HepG2 (cell line): ENCODE measurements around the gene HEXIM1. TPM values are rescaled to one million over a fixed set of nuclear protein-coding genes. Genes with fewer than 3 reads are reported as not detected.
A peak's percentile ranks its signal among the peaks of the same experiment; 100 is the strongest.

Experiments
- CCAR2 ChIP-seq: fragments of 200-400 bp; formaldehyde crosslinking; optimal IDR thresholded peaks from 2 replicates; pipeline ENCODE3; 2018; ENCODE audit warnings: low read depth, mild to moderate bottlenecking, low read length, moderate library complexity
- ESRRA ChIP-seq: sonication (generic); formaldehyde crosslinking; IDR thresholded peaks from 2 replicates; pipeline ENCODE4 v1.5.1; 2020; ENCODE audit warnings: mild to moderate bottlenecking, low read depth, missing genetic modification reagents
- FOXK2 ChIP-seq: fragments of 450-650 bp; IDR thresholded peaks from 2 replicates; pipeline ENCODE4 v1.6.1; 2016
- FOXP1 ChIP-seq, 2 experiments: fragments of 450-650 bp in 1 of 2; IDR thresholded peaks; 2 replicates each; pipeline ENCODE4 v1.6.1; 2017 to 2018; ENCODE audit warnings: antibody characterized with exemption in 1 of 2
- HNRNPUL1 ChIP-seq: fragments of 200-400 bp; formaldehyde crosslinking; IDR thresholded peaks from 2 replicates; pipeline ENCODE4 v1.6.1; 2017; ENCODE audit warnings: low read depth, mild to moderate bottlenecking, low read length, moderate library complexity
- MTA3 ChIP-seq: sonication (generic); formaldehyde crosslinking; IDR thresholded peaks from 2 replicates; pipeline ENCODE4 v1.4.0; 2020; ENCODE audit warnings: missing genetic modification reagents
- MXI1 ChIP-seq: IDR thresholded peaks from 3 replicates; pipeline ENCODE4 v1.6.1; 2012; ENCODE audit warnings: low read depth, low read length, inconsistent platforms, borderline replicate concordance
- NFKB2 ChIP-seq: sonication (generic); formaldehyde crosslinking; IDR thresholded peaks from 2 replicates; pipeline ENCODE4 v1.4.0; 2020; ENCODE audit warnings: missing genetic modification reagents, borderline replicate concordance
- NR2C2 ChIP-seq: sonication (generic); formaldehyde crosslinking; IDR thresholded peaks from 2 replicates; pipeline ENCODE4 v1.4.0; 2020; ENCODE audit warnings: missing genetic modification reagents, mild to moderate bottlenecking, moderate library complexity, borderline replicate concordance
- RFX5 ChIP-seq: IDR thresholded peaks from 2 replicates; pipeline ENCODE4 v1.6.1; 2011; ENCODE audit warnings: low read depth, low read length, improper control_type of control experiment
- SCMH1 ChIP-seq: sonication (generic); formaldehyde crosslinking; IDR thresholded peaks from 2 replicates; pipeline ENCODE4 v1.9.0; 2021; ENCODE audit warnings: missing genetic modification reagents, mild to moderate bottlenecking, borderline replicate concordance
- TEAD3 ChIP-seq: optimal IDR thresholded peaks from 2 replicates; pipeline ENCODE3; 2016; ENCODE audit warnings: borderline replicate concordance
- TRIM22 ChIP-seq: fragments of 450-650 bp; IDR thresholded peaks from 2 replicates; pipeline ENCODE4 v1.6.1; 2017
- ZNF225 ChIP-seq: sonication (generic); formaldehyde crosslinking; IDR thresholded peaks from 2 replicates; pipeline ENCODE4 v1.4.0; 2020; ENCODE audit warnings: mild to moderate bottlenecking, missing genetic modification reagents
- ZNF230 ChIP-seq: sonication (generic); formaldehyde crosslinking; IDR thresholded peaks from 2 replicates; pipeline ENCODE4 v1.4.0; 2020; ENCODE audit warnings: mild to moderate bottlenecking, missing genetic modification reagents
- ZNF235 ChIP-seq: sonication (generic); formaldehyde crosslinking; IDR thresholded peaks from 2 replicates; pipeline ENCODE4 v1.8.1; 2023; ENCODE audit warnings: mild to moderate bottlenecking, missing genetic modification reagents, borderline replicate concordance
- ZNF256 ChIP-seq: sonication (generic); formaldehyde crosslinking; conservative IDR thresholded peaks from 2 replicates; pipeline ENCODE4 v1.4.0; 2020; ENCODE audit warnings: missing genetic modification reagents
- ZNF484 ChIP-seq: sonication (generic); formaldehyde crosslinking; IDR thresholded peaks from 2 replicates; pipeline ENCODE4 v1.5.1; 2020; ENCODE audit warnings: mild to moderate bottlenecking, low read depth, missing genetic modification reagents, borderline replicate concordance
- ZNF572 ChIP-seq: sonication (generic); formaldehyde crosslinking; IDR thresholded peaks from 2 replicates; pipeline ENCODE4 v1.5.1; 2020; ENCODE audit warnings: mild to moderate bottlenecking, missing genetic modification reagents
- ZNF577 ChIP-seq: sonication (generic); formaldehyde crosslinking; IDR thresholded peaks from 2 replicates; pipeline ENCODE4 v1.4.0; 2020; ENCODE audit warnings: mild to moderate bottlenecking, low read depth, missing genetic modification reagents, borderline replicate concordance
- ZNF724P ChIP-seq: sonication (generic); formaldehyde crosslinking; IDR thresholded peaks from 2 replicates; pipeline ENCODE4 v1.8.0; 2022; ENCODE audit warnings: missing genetic modification reagents, borderline replicate concordance
- ZSCAN22 ChIP-seq: sonication (generic); formaldehyde crosslinking; IDR thresholded peaks from 2 replicates; pipeline ENCODE4 v1.4.0; 2020; ENCODE audit warnings: mild to moderate bottlenecking, missing genetic modification reagents
- ZSCAN9 ChIP-seq: IDR thresholded peaks from 2 replicates; pipeline ENCODE4 v1.6.1; 2016; ENCODE audit warnings: borderline replicate concordance
- polyA plus RNA-seq, 8 experiments: library from polyadenylated mRNA; depleted of rRNA in 3 of 8; stranded (reverse) in 7 of 8; unstranded in 1 of 8; fragments of >200 nt; fragmentation: Illumina TruSeq in 4 of 8; extraction: Trizol in 4 of 8; gene quantifications; 2 replicates each; pipeline versions ENCODE4 v1.2.1 to v1.2.3, GENCODE V29; 2011 to 2016; ENCODE audit warnings: low read depth in 4 of 8, missing spikeins in 1 of 8, mixed read lengths in 1 of 8; ENCODE audit not compliant: insufficient read depth in 1 of 8
- total RNA-seq, 5 experiments: library from RNA; depleted of rRNA; stranded (reverse); fragments of >200 nt; fragmentation: Illumina TruSeq; extraction: Trizol; gene quantifications; 2 replicates each; pipeline ENCODE4 v1.2.3, GENCODE V29; 2016; ENCODE audit warnings: low read depth in 1 of 5
- TF ChIP-seq, protein P1 (sequence below): sonication (generic); formaldehyde crosslinking; IDR thresholded peaks from 2 replicates; pipeline ENCODE4 v1.5.0; 2020; ENCODE audit warnings: missing genetic modification reagents, mild to moderate bottlenecking, borderline replicate concordance
- TF ChIP-seq, protein P2 (sequence below): IDR thresholded peaks from 2 replicates; pipeline ENCODE4 v1.6.1; 2016; ENCODE audit warnings: low read depth, borderline replicate concordance
- TF ChIP-seq, protein P3 (sequence below): sonication (generic); formaldehyde crosslinking; IDR thresholded peaks from 2 replicates; pipeline ENCODE4 v1.5.1; 2020; ENCODE audit warnings: missing genetic modification reagents, mild to moderate bottlenecking, borderline replicate concordance

Gene HEXIM1
- total and polyA plus RNA-seq, 2 of the 13 experiments (the other 11 are each of a cell fraction or from before 2014, with no cell fraction given): 10.5 to 16.6 TPM

DNA sequence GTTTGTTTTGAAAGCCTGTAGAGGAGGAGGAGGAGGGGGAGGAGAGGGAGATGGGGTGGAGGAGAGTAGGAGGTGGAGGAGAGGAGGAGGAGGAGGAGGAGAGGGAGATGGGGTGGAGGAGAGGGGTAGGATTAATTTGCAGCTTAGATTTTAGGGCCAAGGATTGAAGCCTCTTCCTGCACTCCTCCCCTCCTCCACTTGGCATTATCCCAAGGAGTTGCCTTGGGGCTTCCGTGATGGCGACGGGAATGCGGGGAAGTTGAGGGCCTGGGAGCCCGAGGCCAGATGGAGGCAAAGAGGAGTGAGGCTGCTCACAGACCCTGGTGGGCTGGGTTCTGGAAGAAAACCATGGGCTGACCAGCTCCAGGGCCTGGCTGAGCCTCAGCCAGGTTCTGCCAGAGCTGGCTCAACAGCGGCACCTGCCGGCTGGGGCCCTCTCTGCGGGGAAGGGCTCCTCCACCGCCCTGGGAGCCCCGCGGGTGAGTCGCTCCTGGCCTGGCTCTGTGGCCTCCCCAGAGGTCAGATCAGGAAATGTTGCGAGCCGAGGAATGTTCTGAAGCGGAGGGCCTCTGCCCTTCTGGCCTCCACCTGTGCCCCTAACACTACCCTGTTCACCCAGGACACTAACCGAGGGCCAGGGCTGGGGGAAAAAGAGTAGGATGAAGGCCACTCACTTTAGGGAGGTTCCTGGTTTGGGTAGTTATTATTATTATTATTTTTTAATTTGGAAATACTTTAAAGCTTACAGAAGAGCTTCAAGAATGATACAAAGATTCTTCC is 49.5 kb downstream of the HEXIM1 start (continued):
- TF ChIP-seq ZSCAN22 (CRISPR knock-in tag) (no peak; the same call in 1 of the 2 replicates), SCMH1 (no peak), ZNF230 (peak; percentile 96), NR2C2 (CRISPR knock-in tag) (peak; percentile 60; the same call in 1 of the 2 replicates), MTA3 (CRISPR knock-in tag) (no peak), ZNF577 (CRISPR knock-in tag) (no peak), ZNF572 (CRISPR knock-in tag) (peak; percentile 97; the same call in 1 of the 2 replicates), HNRNPUL1 (no peak), TEAD3 (peak; percentile 95), FOXK2 (no peak), NFKB2 (CRISPR knock-in tag) (peak; percentile 98), CCAR2 (peak; percentile 16), ESRRA (peak; percentile 83; the same call in 1 of the 2 replicates), ZNF256 (no peak), ZNF484 (CRISPR knock-in tag) (no peak), ZNF724P (CRISPR knock-in tag) (peak; percentile 76; the same call in 1 of the 2 replicates), ZNF225 (CRISPR knock-in tag) (peak; percentile 83; the same call in 1 of the 2 replicates), ZSCAN9 (peak; percentile 88; the same call in 1 of the 2 replicates), MXI1 (peak; percentile 72; the same call in 1 of the 3 replicates), TRIM22 (no peak), ZNF235 (CRISPR knock-in tag) (no peak), FOXP1 (IDR thresholded peaks at IDR 0.05) (no peak), FOXP1 (CRISPR knock-in tag; IDR thresholded peaks at IDR 0.05) (no peak), RFX5 (peak; percentile 55; the same call in 1 of the 2 replicates)
- TF ChIP-seq, protein P1, sequence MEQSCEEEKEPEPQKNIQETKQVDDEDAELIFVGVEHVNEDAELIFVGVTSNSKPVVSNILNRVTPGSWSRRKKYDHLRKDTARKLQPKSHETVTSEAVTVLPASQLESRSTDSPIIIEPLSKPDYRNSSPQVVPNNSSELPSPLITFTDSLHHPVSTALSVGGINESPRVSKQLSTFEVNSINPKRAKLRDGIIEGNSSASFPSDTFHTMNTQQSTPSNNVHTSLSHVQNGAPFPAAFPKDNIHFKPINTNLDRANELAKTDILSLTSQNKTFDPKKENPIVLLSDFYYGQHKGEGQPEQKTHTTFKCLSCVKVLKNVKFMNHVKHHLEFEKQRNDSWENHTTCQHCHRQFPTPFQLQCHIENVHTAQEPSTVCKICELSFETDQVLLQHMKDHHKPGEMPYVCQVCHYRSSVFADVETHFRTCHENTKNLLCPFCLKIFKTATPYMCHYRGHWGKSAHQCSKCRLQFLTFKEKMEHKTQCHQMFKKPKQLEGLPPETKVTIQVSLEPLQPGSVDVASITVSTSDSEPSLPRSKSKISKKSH (CRISPR knock-in tag): peak; percentile 75
- TF ChIP-seq, protein P2, sequence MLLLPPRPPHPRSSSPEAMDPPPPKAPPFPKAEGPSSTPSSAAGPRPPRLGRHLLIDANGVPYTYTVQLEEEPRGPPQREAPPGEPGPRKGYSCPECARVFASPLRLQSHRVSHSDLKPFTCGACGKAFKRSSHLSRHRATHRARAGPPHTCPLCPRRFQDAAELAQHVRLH (CRISPR knock-in tag): peak; percentile 99
- TF ChIP-seq, protein P3, sequence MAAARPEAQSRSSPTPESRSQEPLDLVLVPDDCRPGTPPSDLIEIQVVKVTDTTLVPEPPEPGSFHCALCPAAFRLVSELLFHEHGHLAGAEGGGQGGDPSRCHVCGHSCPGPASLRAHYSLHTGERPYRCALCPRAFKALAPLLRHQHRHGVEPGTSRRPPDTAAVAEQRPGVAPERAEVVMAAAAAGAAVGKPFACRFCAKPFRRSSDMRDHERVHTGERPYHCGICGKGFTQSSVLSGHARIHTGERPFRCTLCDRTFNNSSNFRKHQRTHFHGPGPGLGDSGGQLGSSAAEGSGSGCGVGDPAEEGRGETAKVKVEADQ (CRISPR knock-in tag): peak; percentile 78; the same call in 1 of the 2 replicates
